HepG2 (cell line): Measurements from ENCODE around the gene CLDN4. TPM values are rescaled to one million over a fixed set of nuclear protein-coding genes. Genes with fewer than 3 reads are reported as not detected.
A peak's percentile ranks its signal among the peaks of the same experiment; 100 is the strongest.

Experiments used
- AGO2 ChIP-seq: fragments of 200-400 bp; formaldehyde crosslinking; optimal IDR thresholded peaks from 2 replicates; pipeline ENCODE3; 2017; ENCODE audit warnings: mild to moderate bottlenecking, low read depth, low read length, moderate library complexity
- ARID3A ChIP-seq: IDR thresholded peaks from 2 replicates; pipeline ENCODE4 v1.6.1; 2012; ENCODE audit warnings: low read depth, low read length, improper control_type of control experiment
- CBX1 ChIP-seq: IDR thresholded peaks from one replicate; pipeline ENCODE4 v1.6.1; 2016; ENCODE audit warnings: antibody characterized with exemption, low read depth
- HNRNPH1 ChIP-seq: fragments of 200-400 bp; formaldehyde crosslinking; optimal IDR thresholded peaks from 2 replicates; pipeline ENCODE3; 2017; ENCODE audit warnings: mild to moderate bottlenecking, low read depth, low read length
- MAFG ChIP-seq: sonication (generic); formaldehyde crosslinking; IDR thresholded peaks from 2 replicates; pipeline ENCODE4 v1.5.1; 2020; ENCODE audit warnings: mild to moderate bottlenecking, missing genetic modification reagents
- RBAK ChIP-seq: sonication (generic); formaldehyde crosslinking; IDR thresholded peaks from 2 replicates; pipeline ENCODE4 v1.5.1; 2020; ENCODE audit warnings: mild to moderate bottlenecking, missing genetic modification reagents
- RELA ChIP-seq: sonication (generic); formaldehyde crosslinking; IDR thresholded peaks from 2 replicates; pipeline ENCODE4 v1.4.0; 2020; ENCODE audit warnings: missing genetic modification reagents
- RFXAP ChIP-seq: sonication (generic); formaldehyde crosslinking; IDR thresholded peaks from 2 replicates; pipeline ENCODE4 v1.4.0; 2020; ENCODE audit warnings: missing genetic modification reagents, borderline replicate concordance
- ZC3H13 ChIP-seq: sonication (generic); formaldehyde crosslinking; IDR thresholded peaks from 2 replicates; pipeline ENCODE4 v1.8.1; 2023; ENCODE audit warnings: mild to moderate bottlenecking, missing genetic modification reagents, moderate library complexity
- ZNF12 ChIP-seq: sonication (generic); formaldehyde crosslinking; IDR thresholded peaks from 2 replicates; pipeline ENCODE4 v1.5.0; 2020; ENCODE audit warnings: missing genetic modification reagents
- ZNF383 ChIP-seq: sonication (generic); formaldehyde crosslinking; IDR thresholded peaks from 2 replicates; pipeline ENCODE4 v1.4.0; 2020; ENCODE audit warnings: missing genetic modification reagents, mild to moderate bottlenecking, borderline replicate concordance
- ZNF614 ChIP-seq: IDR thresholded peaks from 2 replicates; pipeline ENCODE4 v1.6.1; 2018; ENCODE audit warnings: missing biosample characterization, missing genetic modification reagents, inconsistent platforms, borderline replicate concordance
- ZNF83 ChIP-seq: sonication (generic); formaldehyde crosslinking; IDR thresholded peaks from 2 replicates; pipeline ENCODE4 v1.4.0; 2020; ENCODE audit warnings: missing genetic modification reagents, mild to moderate bottlenecking, borderline replicate concordance
- ZNF839 ChIP-seq: sonication (generic); formaldehyde crosslinking; IDR thresholded peaks from 2 replicates; pipeline ENCODE4 v1.4.0; 2020; ENCODE audit warnings: missing genetic modification reagents, mild to moderate bottlenecking, borderline replicate concordance
- polyA plus RNA-seq, 8 experiments: library from polyadenylated mRNA; depleted of rRNA in 3 of 8; stranded (reverse) in 7 of 8; unstranded in 1 of 8; fragments of >200 nt; fragmentation: Illumina TruSeq in 4 of 8; extraction: Trizol in 4 of 8; gene quantifications; 2 replicates each; pipeline versions ENCODE4 v1.2.1 to v1.2.3, GENCODE V29; 2011 to 2016; ENCODE audit warnings: low read depth in 4 of 8, missing spikeins in 1 of 8, mixed read lengths in 1 of 8; ENCODE audit not compliant: insufficient read depth in 1 of 8
- total RNA-seq, 5 experiments: library from RNA; depleted of rRNA; stranded (reverse); fragments of >200 nt; fragmentation: Illumina TruSeq; extraction: Trizol; gene quantifications; 2 replicates each; pipeline ENCODE4 v1.2.3, GENCODE V29; 2016; ENCODE audit warnings: low read depth in 1 of 5
- TF ChIP-seq, protein P1 (sequence below): sonication (generic); formaldehyde crosslinking; IDR thresholded peaks from 2 replicates; pipeline ENCODE4 v1.5.1; 2020; ENCODE audit warnings: mild to moderate bottlenecking, missing genetic modification reagents, borderline replicate concordance
- TF ChIP-seq, protein P2 (sequence below), 2 experiments: sonication (generic) in 1 of 2; formaldehyde crosslinking in 1 of 2; IDR thresholded peaks; 2 replicates each; pipeline versions ENCODE4 v1.5.1 to v1.6.1; 2011 to 2020; ENCODE audit warnings: borderline replicate concordance in 1 of 2, low read depth in 1 of 2, low read length in 1 of 2, mild to moderate bottlenecking in 1 of 2, missing genetic modification reagents in 1 of 2, moderate library complexity in 1 of 2
- TF ChIP-seq, protein P3 (sequence below): sonication (generic); formaldehyde crosslinking; IDR thresholded peaks from 2 replicates; pipeline ENCODE4 v1.5.0; 2020; ENCODE audit warnings: missing genetic modification reagents
- TF ChIP-seq, protein P4 (sequence below): fragments of 450-650 bp; IDR thresholded peaks from 2 replicates; pipeline ENCODE4 v1.6.1; 2016

Gene CLDN4
- total and polyA plus RNA-seq, 2 of the 13 experiments (the other 11 are each of a cell fraction or from before 2014, with no cell fraction given) = 28.2 to 35.7 TPM

GRCh38 chr7:73830681-73831583, at the start of gene CLDN4 (continued):
- TF ChIP-seq, protein P1, sequence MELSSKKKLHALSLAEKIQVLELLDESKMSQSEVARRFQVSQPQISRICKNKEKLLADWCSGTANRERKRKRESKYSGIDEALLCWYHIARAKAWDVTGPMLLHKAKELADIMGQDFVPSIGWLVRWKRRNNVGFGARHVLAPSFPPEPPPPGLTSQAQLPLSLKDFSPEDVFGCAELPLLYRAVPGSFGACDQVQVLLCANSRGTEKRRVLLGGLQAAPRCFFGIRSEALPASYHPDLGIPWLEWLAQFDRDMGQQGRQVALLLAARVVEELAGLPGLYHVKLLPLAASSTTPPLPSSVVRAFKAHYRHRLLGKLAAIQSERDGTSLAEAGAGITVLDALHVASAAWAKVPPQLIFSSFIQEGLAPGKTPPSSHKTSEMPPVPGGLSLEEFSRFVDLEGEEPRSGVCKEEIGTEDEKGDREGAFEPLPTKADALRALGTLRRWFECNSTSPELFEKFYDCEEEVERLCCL (CRISPR knock-in tag) = no peak
- no peak for TF ChIP-seq ZNF839 (CRISPR knock-in tag)
- TF ChIP-seq, protein P2, sequence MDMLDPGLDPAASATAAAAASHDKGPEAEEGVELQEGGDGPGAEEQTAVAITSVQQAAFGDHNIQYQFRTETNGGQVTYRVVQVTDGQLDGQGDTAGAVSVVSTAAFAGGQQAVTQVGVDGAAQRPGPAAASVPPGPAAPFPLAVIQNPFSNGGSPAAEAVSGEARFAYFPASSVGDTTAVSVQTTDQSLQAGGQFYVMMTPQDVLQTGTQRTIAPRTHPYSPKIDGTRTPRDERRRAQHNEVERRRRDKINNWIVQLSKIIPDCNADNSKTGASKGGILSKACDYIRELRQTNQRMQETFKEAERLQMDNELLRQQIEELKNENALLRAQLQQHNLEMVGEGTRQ (IDR thresholded peaks at IDR 0.05; ENCODE audit: low read depth, low read length) = no peak
- TF ChIP-seq, protein P2 (CRISPR knock-in tag; IDR thresholded peaks at IDR 0.05; ENCODE audit: borderline replicate concordance) = no peak
- no peak for TF ChIP-seq RFXAP
- peak; percentile 41; the same call in 1 of the 2 replicates for TF ChIP-seq ZNF614 (CRISPR knock-in tag)
- TF ChIP-seq ZNF12 (CRISPR knock-in tag) = no peak
- no peak for TF ChIP-seq RBAK (CRISPR knock-in tag)
- TF ChIP-seq, protein P3, sequence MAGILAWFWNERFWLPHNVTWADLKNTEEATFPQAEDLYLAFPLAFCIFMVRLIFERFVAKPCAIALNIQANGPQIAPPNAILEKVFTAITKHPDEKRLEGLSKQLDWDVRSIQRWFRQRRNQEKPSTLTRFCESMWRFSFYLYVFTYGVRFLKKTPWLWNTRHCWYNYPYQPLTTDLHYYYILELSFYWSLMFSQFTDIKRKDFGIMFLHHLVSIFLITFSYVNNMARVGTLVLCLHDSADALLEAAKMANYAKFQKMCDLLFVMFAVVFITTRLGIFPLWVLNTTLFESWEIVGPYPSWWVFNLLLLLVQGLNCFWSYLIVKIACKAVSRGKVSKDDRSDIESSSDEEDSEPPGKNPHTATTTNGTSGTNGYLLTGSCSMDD (CRISPR knock-in tag) = no peak
- peak; percentile 73 for TF ChIP-seq MAFG (CRISPR knock-in tag)
- no peak for TF ChIP-seq ARID3A
- no peak for TF ChIP-seq HNRNPH1
- no peak; the same call in 1 of the 2 replicates for TF ChIP-seq ZC3H13
- no peak; the same call in 1 of the 2 replicates for TF ChIP-seq ZNF83 (CRISPR knock-in tag)
- peak; percentile 82 for TF ChIP-seq AGO2
- no peak for TF ChIP-seq ZNF383 (CRISPR knock-in tag)
- TF ChIP-seq, protein P4, sequence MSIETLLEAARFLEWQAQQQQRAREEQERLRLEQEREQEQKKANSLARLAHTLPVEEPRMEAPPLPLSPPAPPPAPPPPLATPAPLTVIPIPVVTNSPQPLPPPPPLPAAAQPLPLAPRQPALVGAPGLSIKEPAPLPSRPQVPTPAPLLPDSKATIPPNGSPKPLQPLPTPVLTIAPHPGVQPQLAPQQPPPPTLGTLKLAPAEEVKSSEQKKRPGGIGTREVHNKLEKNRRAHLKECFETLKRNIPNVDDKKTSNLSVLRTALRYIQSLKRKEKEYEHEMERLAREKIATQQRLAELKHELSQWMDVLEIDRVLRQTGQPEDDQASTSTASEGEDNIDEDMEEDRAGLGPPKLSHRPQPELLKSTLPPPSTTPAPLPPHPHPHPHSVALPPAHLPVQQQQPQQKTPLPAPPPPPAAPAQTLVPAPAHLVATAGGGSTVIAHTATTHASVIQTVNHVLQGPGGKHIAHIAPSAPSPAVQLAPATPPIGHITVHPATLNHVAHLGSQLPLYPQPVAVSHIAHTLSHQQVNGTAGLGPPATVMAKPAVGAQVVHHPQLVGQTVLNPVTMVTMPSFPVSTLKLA = no peak
- TF ChIP-seq RELA (CRISPR knock-in tag) = no peak
- peak; percentile 28 for TF ChIP-seq CBX1
